HepG2 (cell line): ENCODE measurements around the gene SLC12A5. TPM values are rescaled to one million over a fixed set of nuclear protein-coding genes. Genes with fewer than 3 reads are reported as not detected.
A peak's percentile ranks its signal among the peaks of the same experiment; 100 is the strongest.

Experiments used
- AHR ChIP-seq: IDR thresholded peaks from 2 replicates; pipeline ENCODE4 v1.6.1; 2018; ENCODE audit warnings: missing genetic modification reagents, missing compliant biosample characterization
- BORCS8-MEF2B ChIP-seq: sonication (generic); formaldehyde crosslinking; IDR thresholded peaks from 2 replicates; pipeline ENCODE4 v1.8.0; 2022; ENCODE audit warnings: mild to moderate bottlenecking, missing genetic modification reagents
- DNMT1 ChIP-seq: sonication (generic); formaldehyde crosslinking; IDR thresholded peaks from 2 replicates; pipeline ENCODE4 v1.5.1; 2020; ENCODE audit warnings: mild to moderate bottlenecking, missing genetic modification reagents
- FOXK1 ChIP-seq: sonication (generic); formaldehyde crosslinking; IDR thresholded peaks from 2 replicates; pipeline ENCODE4 v1.4.0; 2020; ENCODE audit warnings: low read depth, missing genetic modification reagents, borderline replicate concordance
- NCOA2 ChIP-seq: sonication (generic); formaldehyde crosslinking; IDR thresholded peaks from 2 replicates; pipeline ENCODE4 v1.8.0; 2022; ENCODE audit warnings: inconsistent platforms
- NONO ChIP-seq, 2 experiments: fragments of 450-650 bp in 1 of 2; sonication (generic) in 1 of 2; formaldehyde crosslinking in 1 of 2; IDR thresholded peaks in 1 of 2; conservative IDR thresholded peaks in 1 of 2; 2 replicates each; pipeline versions ENCODE4 v1.6.1 to v1.8.0; 2017 to 2022; ENCODE audit warnings: mild to moderate bottlenecking in 1 of 2, missing genetic modification reagents in 1 of 2, moderate library complexity in 1 of 2
- PITX1 ChIP-seq: sonication (generic); formaldehyde crosslinking; IDR thresholded peaks from 2 replicates; pipeline ENCODE4 v1.5.1; 2020; ENCODE audit warnings: mild to moderate bottlenecking, missing genetic modification reagents
- POLR2AphosphoS2 ChIP-seq: IDR thresholded peaks from 2 replicates; pipeline ENCODE4 v1.6.1; 2011; ENCODE audit warnings: low read depth, low read length, improper control_type of control experiment
- REPIN1 ChIP-seq: sonication (generic); formaldehyde crosslinking; IDR thresholded peaks from 2 replicates; pipeline ENCODE4 v1.8.0; 2022; ENCODE audit warnings: missing genetic modification reagents, low read depth, mild to moderate bottlenecking, borderline replicate concordance
- SNAI1 ChIP-seq: sonication (generic); formaldehyde crosslinking; IDR thresholded peaks from 2 replicates; pipeline ENCODE4 v1.5.0; 2020; ENCODE audit warnings: mild to moderate bottlenecking, missing genetic modification reagents, borderline replicate concordance
- YY1 ChIP-seq: IDR thresholded peaks from 2 replicates; pipeline ENCODE4 v1.6.1; 2011; ENCODE audit warnings: low read length, low read depth, moderate library complexity, mild to moderate bottlenecking; ENCODE audit not compliant: insufficient read depth, insufficient replicate concordance
- ZFYVE20 ChIP-seq: sonication (generic); formaldehyde crosslinking; IDR thresholded peaks from 2 replicates; pipeline ENCODE4 v1.8.0; 2023; ENCODE audit warnings: low read depth, mild to moderate bottlenecking, moderate library complexity, missing genetic modification reagents, borderline replicate concordance
- ZNF282 ChIP-seq: fragments of 450-650 bp; IDR thresholded peaks from 2 replicates; pipeline ENCODE4 v1.6.1; 2018; ENCODE audit not compliant: partially characterized antibody
- ZNF564 ChIP-seq: sonication (generic); formaldehyde crosslinking; IDR thresholded peaks from 2 replicates; pipeline ENCODE4 v1.8.1; 2023; ENCODE audit warnings: mild to moderate bottlenecking, missing genetic modification reagents
- ZNF784 ChIP-seq: sonication (generic); formaldehyde crosslinking; IDR thresholded peaks from 2 replicates; pipeline ENCODE4 v1.5.1; 2020; ENCODE audit warnings: missing genetic modification reagents, mild to moderate bottlenecking, borderline replicate concordance
- ZNF883 ChIP-seq: sonication (generic); formaldehyde crosslinking; IDR thresholded peaks from 2 replicates; pipeline ENCODE4 v1.5.1; 2020; ENCODE audit warnings: mild to moderate bottlenecking, missing genetic modification reagents; ENCODE audit errors: not compliant biosample characterization
- polyA plus RNA-seq, 8 experiments: library from polyadenylated mRNA; depleted of rRNA in 3 of 8; stranded (reverse) in 7 of 8; unstranded in 1 of 8; fragments of >200 nt; fragmentation: Illumina TruSeq in 4 of 8; extraction: Trizol in 4 of 8; gene quantifications; 2 replicates each; pipeline versions ENCODE4 v1.2.1 to v1.2.3, GENCODE V29; 2011 to 2016; ENCODE audit warnings: low read depth in 4 of 8, missing spikeins in 1 of 8, mixed read lengths in 1 of 8; ENCODE audit not compliant: insufficient read depth in 1 of 8
- total RNA-seq, 5 experiments: library from RNA; depleted of rRNA; stranded (reverse); fragments of >200 nt; fragmentation: Illumina TruSeq; extraction: Trizol; gene quantifications; 2 replicates each; pipeline ENCODE4 v1.2.3, GENCODE V29; 2016; ENCODE audit warnings: low read depth in 1 of 5
- TF ChIP-seq, protein P1 (sequence below): sonication (generic); formaldehyde crosslinking; IDR thresholded peaks from 2 replicates; pipeline ENCODE4 v1.5.0; 2020; ENCODE audit warnings: missing genetic modification reagents
- TF ChIP-seq, protein P2 (sequence below): sonication (generic); formaldehyde crosslinking; IDR thresholded peaks from 2 replicates; pipeline ENCODE4 v1.4.0; 2020; ENCODE audit warnings: missing genetic modification reagents, borderline replicate concordance
- TF ChIP-seq, protein P3 (sequence below): sonication (generic); IDR thresholded peaks from 2 replicates; pipeline ENCODE4 v1.6.1; 2016; ENCODE audit warnings: low read depth, borderline replicate concordance
- TF ChIP-seq, protein P4 (sequence below): sonication (generic); formaldehyde crosslinking; conservative IDR thresholded peaks from 2 replicates; pipeline ENCODE4 v1.4.0; 2020; ENCODE audit warnings: missing genetic modification reagents
- TF ChIP-seq, protein P5 (sequence below): sonication (generic); formaldehyde crosslinking; IDR thresholded peaks from 2 replicates; pipeline ENCODE4 v1.8.1; 2023; ENCODE audit warnings: mild to moderate bottlenecking, missing genetic modification reagents, borderline replicate concordance

The SLC12A5 gene
- total and polyA plus RNA-seq, 2 of the 13 experiments (the other 11 are each of a cell fraction or from before 2014, with no cell fraction given): 4.3 to 5.4 TPM

DNA sequence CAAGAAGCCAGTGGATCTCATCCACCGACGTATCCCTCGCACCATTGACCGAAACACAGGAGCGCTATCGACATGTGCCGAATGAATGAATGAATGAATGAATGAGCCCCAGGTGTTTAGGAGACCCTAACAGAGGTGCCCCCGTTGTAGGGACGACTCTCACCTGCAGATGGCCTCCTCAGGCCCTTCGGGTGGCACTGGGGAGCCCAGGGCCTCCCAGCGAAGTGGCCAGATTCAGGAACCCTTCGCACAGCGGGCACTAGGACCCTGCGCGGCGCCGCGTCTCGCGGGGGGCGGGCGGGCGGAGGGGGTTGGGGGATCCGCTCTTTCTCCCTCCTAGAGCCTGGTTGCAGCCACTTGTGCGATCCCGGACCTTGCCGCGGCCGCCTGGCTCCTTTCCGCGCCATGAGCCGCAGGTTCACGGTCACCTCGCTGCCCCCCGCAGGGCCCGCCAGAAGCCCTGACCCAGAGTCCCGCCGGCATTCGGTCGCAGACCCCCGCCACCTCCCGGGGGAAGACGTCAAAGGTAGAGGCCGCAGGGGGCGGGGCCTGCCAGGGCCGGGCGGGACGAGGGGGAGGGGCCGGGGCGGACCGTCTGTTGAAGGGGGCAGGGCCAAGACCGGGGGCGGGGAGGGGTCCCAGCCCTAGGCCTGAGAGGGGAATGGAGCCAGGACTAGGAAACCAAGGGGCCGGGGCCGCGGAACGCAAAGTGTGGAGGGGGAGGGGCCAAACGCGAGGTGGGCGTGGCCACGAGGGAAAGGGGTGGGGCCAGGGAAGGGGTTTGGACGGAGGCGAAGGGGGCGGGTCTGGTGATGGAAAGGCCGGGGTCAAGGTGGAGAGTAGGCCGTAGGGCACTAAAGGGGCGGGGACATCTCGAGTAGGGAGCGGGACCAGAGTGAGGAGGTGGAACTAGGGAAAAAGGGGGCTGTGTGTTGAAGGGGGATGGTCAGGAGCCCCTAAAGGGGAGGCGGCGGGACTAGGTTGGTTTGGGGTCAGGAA lies 7.4 kb upstream of the SLC12A5 start (continued):
- no peak for TF ChIP-seq YY1
- TF ChIP-seq ZFYVE20: no peak
- TF ChIP-seq NCOA2 (CRISPR knock-in tag): no peak
- peak; percentile 37; the same call in 1 of the 2 replicates for TF ChIP-seq PITX1 (CRISPR knock-in tag)
- 0 out of 2 replicates have a peak, but pooled peaks have one; percentile 21 for TF ChIP-seq ZNF564
- TF ChIP-seq, protein P1, sequence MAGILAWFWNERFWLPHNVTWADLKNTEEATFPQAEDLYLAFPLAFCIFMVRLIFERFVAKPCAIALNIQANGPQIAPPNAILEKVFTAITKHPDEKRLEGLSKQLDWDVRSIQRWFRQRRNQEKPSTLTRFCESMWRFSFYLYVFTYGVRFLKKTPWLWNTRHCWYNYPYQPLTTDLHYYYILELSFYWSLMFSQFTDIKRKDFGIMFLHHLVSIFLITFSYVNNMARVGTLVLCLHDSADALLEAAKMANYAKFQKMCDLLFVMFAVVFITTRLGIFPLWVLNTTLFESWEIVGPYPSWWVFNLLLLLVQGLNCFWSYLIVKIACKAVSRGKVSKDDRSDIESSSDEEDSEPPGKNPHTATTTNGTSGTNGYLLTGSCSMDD (CRISPR knock-in tag): no peak
- TF ChIP-seq SNAI1 (CRISPR knock-in tag): no peak
- TF ChIP-seq ZNF282: no peak
- TF ChIP-seq ZNF883 (CRISPR knock-in tag): no peak
- TF ChIP-seq, protein P2, sequence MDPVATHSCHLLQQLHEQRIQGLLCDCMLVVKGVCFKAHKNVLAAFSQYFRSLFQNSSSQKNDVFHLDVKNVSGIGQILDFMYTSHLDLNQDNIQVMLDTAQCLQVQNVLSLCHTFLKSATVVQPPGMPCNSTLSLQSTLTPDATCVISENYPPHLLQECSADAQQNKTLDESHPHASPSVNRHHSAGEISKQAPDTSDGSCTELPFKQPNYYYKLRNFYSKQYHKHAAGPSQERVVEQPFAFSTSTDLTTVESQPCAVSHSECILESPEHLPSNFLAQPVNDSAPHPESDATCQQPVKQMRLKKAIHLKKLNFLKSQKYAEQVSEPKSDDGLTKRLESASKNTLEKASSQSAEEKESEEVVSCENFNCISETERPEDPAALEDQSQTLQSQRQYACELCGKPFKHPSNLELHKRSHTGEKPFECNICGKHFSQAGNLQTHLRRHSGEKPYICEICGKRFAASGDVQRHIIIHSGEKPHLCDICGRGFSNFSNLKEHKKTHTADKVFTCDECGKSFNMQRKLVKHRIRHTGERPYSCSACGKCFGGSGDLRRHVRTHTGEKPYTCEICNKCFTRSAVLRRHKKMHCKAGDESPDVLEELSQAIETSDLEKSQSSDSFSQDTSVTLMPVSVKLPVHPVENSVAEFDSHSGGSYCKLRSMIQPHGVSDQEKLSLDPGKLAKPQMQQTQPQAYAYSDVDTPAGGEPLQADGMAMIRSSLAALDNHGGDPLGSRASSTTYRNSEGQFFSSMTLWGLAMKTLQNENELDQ (CRISPR knock-in tag): no peak; the same call in 1 of the 2 replicates
- TF ChIP-seq, protein P3, sequence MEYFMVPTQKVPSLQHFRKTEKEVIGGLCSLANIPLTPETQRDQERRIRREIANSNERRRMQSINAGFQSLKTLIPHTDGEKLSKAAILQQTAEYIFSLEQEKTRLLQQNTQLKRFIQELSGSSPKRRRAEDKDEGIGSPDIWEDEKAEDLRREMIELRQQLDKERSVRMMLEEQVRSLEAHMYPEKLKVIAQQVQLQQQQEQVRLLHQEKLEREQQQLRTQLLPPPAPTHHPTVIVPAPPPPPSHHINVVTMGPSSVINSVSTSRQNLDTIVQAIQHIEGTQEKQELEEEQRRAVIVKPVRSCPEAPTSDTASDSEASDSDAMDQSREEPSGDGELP: no peak
- TF ChIP-seq REPIN1 (CRISPR knock-in tag): no peak
- no peak for TF ChIP-seq AHR
- no peak for TF ChIP-seq POLR2AphosphoS2
- TF ChIP-seq, protein P4, sequence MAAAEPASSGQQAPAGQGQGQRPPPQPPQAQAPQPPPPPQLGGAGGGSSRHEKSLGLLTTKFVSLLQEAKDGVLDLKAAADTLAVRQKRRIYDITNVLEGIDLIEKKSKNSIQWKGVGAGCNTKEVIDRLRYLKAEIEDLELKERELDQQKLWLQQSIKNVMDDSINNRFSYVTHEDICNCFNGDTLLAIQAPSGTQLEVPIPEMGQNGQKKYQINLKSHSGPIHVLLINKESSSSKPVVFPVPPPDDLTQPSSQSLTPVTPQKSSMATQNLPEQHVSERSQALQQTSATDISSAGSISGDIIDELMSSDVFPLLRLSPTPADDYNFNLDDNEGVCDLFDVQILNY (CRISPR knock-in tag): no peak; the same call in 1 of the 2 replicates
- TF ChIP-seq, protein P5, sequence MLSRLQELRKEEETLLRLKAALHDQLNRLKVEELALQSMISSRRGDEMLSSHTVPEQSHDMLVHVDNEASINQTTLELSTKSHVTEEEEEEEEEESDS (CRISPR knock-in tag): no peak
- 0 out of 2 replicates have a peak, but pooled peaks have one; percentile 57 for TF ChIP-seq DNMT1 (CRISPR knock-in tag)
- no peak; the same call in 1 of the 2 replicates for TF ChIP-seq BORCS8-MEF2B (CRISPR knock-in tag)
- no peak for TF ChIP-seq FOXK1 (CRISPR knock-in tag)
- TF ChIP-seq ZNF784 (CRISPR knock-in tag): no peak
- TF ChIP-seq NONO (IDR thresholded peaks at IDR 0.05): no peak
- TF ChIP-seq NONO (CRISPR knock-in tag; conservative IDR thresholded peaks at IDR 0.05): peak; percentile 51; the same call in 1 of the 2 replicates
